B cell (primary cell): ENCODE results near the gene PTPN1. TPM values are rescaled to one million over a fixed set of nuclear protein-coding genes. Genes with fewer than 3 reads are reported as not detected.
A peak's percentile ranks its signal among the peaks of the same experiment; 100 is the strongest.

Experiments used
- ATAC-seq: fragments of 200-7000 bp; cut with Tn5 transposase; one replicate; pipeline ENCODE4 v1.10.0; 2021; ENCODE audit warnings: low read depth, mild to moderate bottlenecking, moderate number of reproducible peaks, moderate library complexity
- CTCF ChIA-PET: fragments of 350-600 bp; sonication (Branson Sonifier 250); formaldehyde crosslinking; loops from one replicate; lab custom pipeline; 2021; ENCODE audit warnings: antibody characterized with exemption, inconsistent platforms; lab: Charles Lee
- POLR2A ChIA-PET: fragments of 350-600 bp; sonication (Branson Sonifier 250); formaldehyde crosslinking; loops from one replicate; lab custom pipeline; 2021; ENCODE audit warnings: antibody characterized with exemption; lab: Charles Lee
- DNase-seq: peaks from one replicate; pipeline ENCODE4 v3.0.0; 2013
- H2AFZ ChIP-seq: 2 replicates; pipeline ENCODE4 v1.6.1; 2012; ENCODE audit warnings: mild to moderate bottlenecking, low read depth, low read length; ENCODE audit not compliant: insufficient read depth, poor library complexity, severe bottlenecking
- H3K27ac ChIP-seq, 2 donors: 1 replicate in 1 of 2; 2 replicates in 1 of 2; pipeline ENCODE4 v1.5.1; 2012 to 2013; ENCODE audit warnings: low read length in 2 of 2, mild to moderate bottlenecking in 2 of 2, moderate library complexity in 1 of 2
- H3K27me3 ChIP-seq, 4 experiments: fragments of 200-600 bp in 1 of 4; sonication (generic) in 1 of 4; replicated peaks in 1 of 4; 1 replicate in 2 of 4; 2 replicates in 2 of 4; pipeline versions ENCODE4 v1.6.1 to v1.7.0; 2013 to 2016; ENCODE audit warnings: low read length in 3 of 4, mild to moderate bottlenecking in 2 of 4, mixed read lengths in 1 of 4, moderate library complexity in 1 of 4; ENCODE audit not compliant: insufficient read depth in 4 of 4, control insufficient read depth in 3 of 4; ENCODE audit errors: control extremely low read depth in 1 of 4
- H3K36me3 ChIP-seq, 2 experiments: replicated peaks in 1 of 2; 1 replicate in 1 of 2; 2 replicates in 1 of 2; pipeline versions ENCODE4 v1.6.1 to v1.7.1; 2013; ENCODE audit warnings: low read length in 1 of 2; ENCODE audit not compliant: insufficient read depth in 2 of 2, control insufficient read depth in 1 of 2; ENCODE audit errors: control extremely low read depth in 1 of 2, extremely low read depth in 1 of 2
- H3K4me1 ChIP-seq, 2 donors: fragments of 200-600 bp in 1 of 2; sonication (generic) in 1 of 2; 1 replicate in 1 of 2; 2 replicates in 1 of 2; pipeline versions ENCODE4 v1.5.1 to v1.6.1; 2013 to 2017; ENCODE audit warnings: low read length in 2 of 2; ENCODE audit not compliant: control insufficient read depth in 2 of 2, insufficient read depth in 2 of 2
- H3K4me2 ChIP-seq: replicated peaks from 2 replicates; pipeline ENCODE3; 2012; ENCODE audit warnings: mild to moderate bottlenecking, low read depth, low read length; ENCODE audit not compliant: poor library complexity, severe bottlenecking
- H3K4me3 ChIP-seq, 5 experiments: fragments of 200-600 bp in 1 of 5; sonication (generic) in 1 of 5; 1 replicate in 3 of 5; 2 replicates in 2 of 5; pipeline versions ENCODE4 v1.5.1 to v1.7.0; 2011 to 2016; ENCODE audit warnings: low read length in 4 of 5, mild to moderate bottlenecking in 4 of 5, low read depth in 2 of 5, control low read depth in 1 of 5, moderate library complexity in 1 of 5; ENCODE audit not compliant: insufficient read depth in 1 of 5; ENCODE audit errors: control extremely low read depth in 1 of 5, extremely low read depth in 1 of 5
- H3K79me2 ChIP-seq: fragments of 200-600 bp; sonication (generic); one replicate; pipeline ENCODE4 v1.6.0; 2016; ENCODE audit warnings: low read length; ENCODE audit not compliant: control insufficient read depth, insufficient read depth
- H3K9ac ChIP-seq: fragments of 200-600 bp; sonication (generic); 2 replicates; pipeline ENCODE4 v1.6.1; 2017; ENCODE audit warnings: mild to moderate bottlenecking, low read length, moderate library complexity
- H3K9me3 ChIP-seq, 3 donors: one replicate each; pipeline versions ENCODE4 v1.6.1 to v1.7.1; 2013; ENCODE audit warnings: low read length in 2 of 3; ENCODE audit not compliant: control insufficient read depth in 2 of 3, insufficient read depth in 1 of 3; ENCODE audit errors: control extremely low read depth in 1 of 3
- H4K20me1 ChIP-seq: 2 replicates; pipeline ENCODE4 v1.6.0; 2012; ENCODE audit warnings: mild to moderate bottlenecking, low read length; ENCODE audit not compliant: insufficient read depth, control insufficient read depth, poor library complexity, severe bottlenecking
- H3K27ac Mint-ChIP-seq: one replicate; pipeline ENCODE4 v1.8.0; 2021; ENCODE audit warnings: mixed read lengths
- H3K27me3 Mint-ChIP-seq: one replicate; pipeline ENCODE4 v1.8.0; 2021; ENCODE audit warnings: mixed read lengths
- H3K4me1 Mint-ChIP-seq: one replicate; pipeline ENCODE4 v1.8.0; 2021; ENCODE audit warnings: mixed read lengths
- H3K4me3 Mint-ChIP-seq: one replicate; pipeline ENCODE4 v1.8.0; 2021; ENCODE audit warnings: mixed read lengths
- H3K9me3 Mint-ChIP-seq: one replicate; pipeline ENCODE4 v1.8.0; 2022; ENCODE audit warnings: mixed read lengths; ENCODE audit not compliant: insufficient read depth
- EZH2 ChIP-seq: IDR thresholded peaks from 2 replicates; pipeline ENCODE4 v1.6.1; 2012; ENCODE audit warnings: borderline replicate concordance, low read depth, mild to moderate bottlenecking, moderate library complexity, low read length; ENCODE audit not compliant: insufficient read depth, poor library complexity, severe bottlenecking
- WGBS: methylation state at CpG from one replicate; pipeline ENCODE4 v1.1.5; 2013; ENCODE audit warnings: missing lambda C conversion rate; ENCODE audit not compliant: insufficient coverage; 5-methylcytosine and 5-hydroxymethylcytosine counted together
- intact Hi-C: fragments of 100-400 bp; cut with micrococcal nuclease; formaldehyde crosslinking; loops from one replicate; pipeline ENCODE4 v1.10.0; 2022
- polyA plus RNA-seq: library from polyadenylated mRNA; depleted of rRNA; stranded (reverse); fragments of >200 nt; gene quantifications from 2 replicates; pipeline ENCODE4 v1.2.3, GENCODE V29; 2012
- total RNA-seq, 2 donors: library from RNA; stranded (reverse); fragments of 120-200 nt in 1 of 2; gene quantifications; 1 replicate in 1 of 2; 2 replicates in 1 of 2; pipeline versions ENCODE4 v1.2.3 to v1.2.4, GENCODE V29; 2013 to 2022
- TF ChIP-seq, protein P1 (sequence below): fragments of 200-600 bp; IDR thresholded peaks from one replicate; pipeline ENCODE4 v1.8.0; 2022; ENCODE audit warnings: antibody characterized with exemption, mild to moderate bottlenecking

PTPN1 gene
- total and polyA plus RNA-seq, 2 donors (not counting 1 experiment from before 2014, with no cell fraction given) = 77.4 to 134 TPM

DNA sequence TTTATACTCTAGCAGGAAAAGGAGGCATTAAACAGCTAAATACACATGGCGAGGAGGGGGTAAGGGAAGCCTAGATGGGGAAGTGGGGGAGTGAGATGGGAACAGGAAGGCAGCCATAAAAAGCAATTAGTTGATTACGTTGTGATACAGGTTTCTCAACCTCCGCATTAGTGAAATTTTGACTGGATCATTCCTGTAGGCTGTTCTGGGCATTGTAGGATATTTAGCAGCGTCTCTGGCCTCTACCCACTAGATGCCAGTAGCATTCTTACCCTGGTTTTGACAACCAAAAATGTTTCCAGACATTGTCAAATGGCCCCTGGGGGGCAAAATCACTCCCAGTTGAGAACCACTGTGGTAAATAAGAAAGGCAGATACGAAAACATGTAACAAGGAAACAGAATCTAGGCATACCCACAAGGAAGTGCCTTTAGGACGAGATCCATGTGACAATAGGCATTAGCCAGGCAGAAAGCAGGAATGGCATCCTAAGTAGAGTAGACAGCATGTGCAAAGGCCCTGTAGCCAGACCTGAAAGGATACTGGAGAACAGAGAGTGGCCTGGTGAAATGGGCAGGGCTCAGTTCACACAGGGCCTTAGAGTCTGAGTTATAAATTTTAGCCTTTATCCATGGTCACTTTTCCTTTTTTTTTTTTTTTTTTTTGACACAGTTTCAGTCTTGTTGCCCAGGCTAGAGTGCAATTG, 25.8 kb upstream of the PTPN1 start:
- POLR2A ChIA-PET = interaction anchor here (1.7 kb wide), 1 partner anchor 26 kb away, joined by 5 read pairs; the partner anchor contains the start of gene PTPN1
- no peaks in the 10 kb centered on the region for H3K36me3 ChIP-seq
- peak overlapping the region; percentile 88 for H3K4me2 ChIP-seq
- H3K4me1 ChIP-seq = peaks cover 27 to 39% of the 10 kb centered on the region in 2 donors
- H3K9me3 ChIP-seq = peaks cover 0 to 6% (median 0%) of the 10 kb centered on the region in 3 donors
- no peak for DNase-seq
- Mint-ChIP-seq H3K9me3 (no peaks in the 10 kb centered on the region), H3K4me3 (peak overlapping the region; percentile 92), H3K4me1 (peaks cover 42% of the 10 kb centered on the region), H3K27me3 (no peaks in the 10 kb centered on the region), H3K27ac (peak overlapping the region; percentile 90)
- peak overlapping the region in 2 of 5 experiments; percentile 78 to 83 for H3K4me3 ChIP-seq
- H3K9ac ChIP-seq = peak overlapping the region; percentile 86
- TF ChIP-seq, protein P1, sequence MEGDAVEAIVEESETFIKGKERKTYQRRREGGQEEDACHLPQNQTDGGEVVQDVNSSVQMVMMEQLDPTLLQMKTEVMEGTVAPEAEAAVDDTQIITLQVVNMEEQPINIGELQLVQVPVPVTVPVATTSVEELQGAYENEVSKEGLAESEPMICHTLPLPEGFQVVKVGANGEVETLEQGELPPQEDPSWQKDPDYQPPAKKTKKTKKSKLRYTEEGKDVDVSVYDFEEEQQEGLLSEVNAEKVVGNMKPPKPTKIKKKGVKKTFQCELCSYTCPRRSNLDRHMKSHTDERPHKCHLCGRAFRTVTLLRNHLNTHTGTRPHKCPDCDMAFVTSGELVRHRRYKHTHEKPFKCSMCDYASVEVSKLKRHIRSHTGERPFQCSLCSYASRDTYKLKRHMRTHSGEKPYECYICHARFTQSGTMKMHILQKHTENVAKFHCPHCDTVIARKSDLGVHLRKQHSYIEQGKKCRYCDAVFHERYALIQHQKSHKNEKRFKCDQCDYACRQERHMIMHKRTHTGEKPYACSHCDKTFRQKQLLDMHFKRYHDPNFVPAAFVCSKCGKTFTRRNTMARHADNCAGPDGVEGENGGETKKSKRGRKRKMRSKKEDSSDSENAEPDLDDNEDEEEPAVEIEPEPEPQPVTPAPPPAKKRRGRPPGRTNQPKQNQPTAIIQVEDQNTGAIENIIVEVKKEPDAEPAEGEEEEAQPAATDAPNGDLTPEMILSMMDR = no peak
- no peak for TF ChIP-seq EZH2
- WGBS = 89% methylated on average over 3 of the region's 6 CpGs
- no peaks in the 10 kb centered on the region for H4K20me1 ChIP-seq
- H3K27me3 ChIP-seq = no peaks in the 10 kb centered on the region
- intact Hi-C loops = no loop called here
- H2AFZ ChIP-seq = peak overlapping the region; percentile 88
- no peak for ATAC-seq
- peak overlapping the region; percentile 89 for H3K27ac ChIP-seq
- CTCF ChIA-PET = interaction anchor here (0.6 to 2.9 kb wide), 13 partner anchors 19 to 413 kb away, joined by 3 to 16 read pairs (median 5); no protein-coding TSS in a partner anchor
- peaks cover 5% of the 10 kb centered on the region for H3K79me2 ChIP-seq

DNA sequence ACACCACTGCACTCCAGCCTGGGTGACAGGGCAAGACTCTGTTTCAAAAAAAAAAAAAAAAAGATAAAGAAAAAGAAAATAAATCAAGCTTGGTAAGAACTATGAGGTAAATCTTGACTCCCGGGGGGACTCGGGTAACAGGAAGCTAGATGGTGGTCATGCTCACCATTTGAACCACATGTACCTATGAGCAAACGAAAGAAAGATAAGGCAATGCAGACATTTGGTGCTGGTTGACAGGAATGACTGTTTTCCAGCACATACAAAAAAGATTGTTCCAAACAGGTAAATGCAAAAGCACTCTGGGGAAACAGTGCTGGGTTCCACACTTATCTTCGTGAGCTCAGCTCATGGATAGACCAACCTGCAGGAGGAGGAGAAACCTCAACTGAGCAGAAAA, 22.8 kb upstream of the PTPN1 start:
- H3K9me3 Mint-ChIP-seq = no peaks in the 10 kb centered on the region
- ChIA-PET CTCF (interaction anchor here (0.7 to 5.1 kb wide), 14 partner anchors 9 to 101 kb away, joined by 3 to 45 read pairs (median 3); no protein-coding TSS in a partner anchor), POLR2A (interaction anchor here (0.6 to 2.3 kb wide), 5 partner anchors 9 to 142 kb away, joined by 3 to 6 read pairs (median 3); no protein-coding TSS in a partner anchor)
- Histone ChIP-seq H3K36me3 (no peaks in the 10 kb centered on the region), H3K9ac (no peak overlapping the region), H3K27me3 (peaks cover 0 to 2% (median 0%) of the 10 kb centered on the region in 4 experiments), H3K4me3 (no peak overlapping the region), H2AFZ (no peak overlapping the region), H3K4me1 (peaks cover 27 to 37% of the 10 kb centered on the region in 2 donors), H4K20me1 (no peaks in the 10 kb centered on the region), H3K4me2 (peak overlapping the region; percentile 27), H3K79me2 (peaks cover 4% of the 10 kb centered on the region), H3K27ac (no peak overlapping the region), H3K9me3 (peaks cover 0 to 6% (median 0%) of the 10 kb centered on the region in 3 donors)
- intact Hi-C loops = no loop called here
- no peak for DNase-seq
- H3K27me3 Mint-ChIP-seq = no peaks in the 10 kb centered on the region
- H3K27ac Mint-ChIP-seq = peak overlapping the region; percentile 56
- H3K4me3 Mint-ChIP-seq = peak overlapping the region; percentile 51
- H3K4me1 Mint-ChIP-seq = peaks cover 40% of the 10 kb centered on the region
- ATAC-seq = peak; percentile 52
- no peak for TF ChIP-seq EZH2
- TF ChIP-seq, protein P1 = no peak
- no CpG with 5 or more reads among the region's 4 CpGs for WGBS
